ENCODE data around the gene MKNK2.
A peak's percentile ranks its signal among the peaks of the same experiment; 100 is the strongest.
"Not testable (repeated sequence)": the region's sequence is repeated elsewhere in the genome, so short reads cannot be mapped to it uniquely, and the experiment has no call there.

MKNK2 gene

DNA sequence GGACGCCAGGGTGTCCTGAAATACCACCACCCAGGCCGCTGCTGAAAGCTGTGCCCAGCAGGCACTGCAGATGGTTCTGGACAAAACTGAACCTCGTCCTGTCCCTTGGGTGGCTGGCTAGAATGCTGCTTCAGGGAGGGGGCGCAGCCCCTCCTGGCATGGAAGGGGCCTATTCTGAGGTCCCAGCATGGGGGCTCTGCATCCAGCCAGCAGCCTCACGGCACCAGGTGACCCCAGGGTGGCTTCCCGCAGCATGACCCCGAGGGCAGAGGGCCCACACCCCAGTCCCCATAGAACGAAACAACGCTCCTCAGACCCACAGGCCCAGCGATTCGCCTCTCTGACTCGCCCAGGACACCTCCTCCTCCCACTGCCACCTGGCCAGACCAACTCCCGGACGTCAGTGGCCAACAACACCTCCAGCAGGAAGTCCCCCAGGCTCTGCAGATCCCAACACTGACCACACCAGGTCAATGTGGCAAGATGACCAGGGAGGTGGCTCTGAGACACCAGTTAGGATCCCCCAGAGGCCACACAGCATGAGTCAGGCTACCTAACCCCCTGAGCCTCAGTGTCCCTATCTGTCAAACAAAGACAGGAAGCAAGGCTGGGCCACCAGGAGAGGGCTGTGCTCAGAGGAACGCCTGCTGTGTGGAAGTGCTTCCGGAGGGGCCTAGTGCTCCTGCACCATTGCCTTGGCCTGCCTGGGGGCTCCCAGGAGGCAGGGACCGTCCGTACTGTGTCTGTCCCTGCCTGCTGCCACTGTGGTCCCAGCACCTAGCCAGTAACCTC, 6.1 kb downstream of the MKNK2 start:
- no peak for DNase-seq (ENCODE audit: low read depth)

DNA sequence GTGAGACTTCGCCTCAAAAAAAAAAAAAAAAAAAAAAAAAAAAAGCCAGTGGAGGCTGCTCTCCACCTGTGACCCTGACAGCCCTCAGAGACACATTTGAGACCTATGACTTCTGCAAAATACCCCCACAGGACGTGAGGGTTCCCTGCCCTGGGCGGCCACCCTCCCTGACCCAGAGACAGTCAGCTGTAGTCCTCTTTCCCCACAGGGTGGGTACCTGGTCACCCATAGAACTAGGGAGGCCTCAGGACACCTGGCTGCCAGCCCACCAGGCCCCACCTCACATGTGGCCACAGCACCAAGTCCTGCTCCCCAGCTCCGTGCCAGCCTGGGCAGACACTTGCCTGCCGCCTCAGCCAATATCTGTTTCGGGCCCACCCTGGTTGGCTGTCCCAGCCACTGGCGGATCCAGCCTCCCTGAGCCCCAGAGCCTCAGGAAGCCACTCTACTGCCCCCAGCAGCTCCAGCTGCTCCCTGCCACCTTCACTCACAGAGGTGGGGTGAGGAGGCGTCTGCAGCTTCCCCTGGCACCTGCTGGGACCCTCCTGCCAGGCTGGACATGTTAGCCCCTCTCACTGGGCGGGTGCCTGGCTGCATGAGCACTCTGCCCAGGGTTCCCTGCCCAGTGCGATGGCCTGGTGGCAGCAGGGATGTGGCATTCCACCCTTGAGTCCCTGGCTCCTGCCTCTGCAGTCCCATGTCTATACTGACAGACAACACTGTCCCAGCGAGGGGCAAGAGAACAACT, 6.9 kb downstream of the MKNK2 start:
- no peak for DNase-seq (ENCODE audit: low read depth)

DNA sequence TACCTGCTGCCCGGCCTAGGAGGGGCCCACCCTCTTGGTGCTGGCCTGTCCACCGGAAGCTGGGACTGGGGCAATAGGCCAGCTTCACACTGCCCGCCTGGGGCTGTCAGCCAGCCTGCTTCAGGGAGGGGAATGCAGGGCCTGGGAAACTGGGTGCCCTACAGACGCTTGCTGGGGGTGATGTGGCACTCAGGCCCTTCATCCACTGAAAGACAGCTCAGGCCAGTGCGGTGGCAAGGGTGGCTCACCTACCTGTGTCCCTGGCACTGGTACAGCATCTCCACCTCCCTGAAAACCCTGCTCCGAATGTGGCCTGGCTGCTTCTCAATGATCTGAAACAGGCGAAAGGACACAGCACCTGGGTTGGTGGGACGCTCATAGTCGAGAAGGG, 7.8 kb downstream of the MKNK2 start:
- no peak for DNase-seq (ENCODE audit: low read depth)

DNA sequence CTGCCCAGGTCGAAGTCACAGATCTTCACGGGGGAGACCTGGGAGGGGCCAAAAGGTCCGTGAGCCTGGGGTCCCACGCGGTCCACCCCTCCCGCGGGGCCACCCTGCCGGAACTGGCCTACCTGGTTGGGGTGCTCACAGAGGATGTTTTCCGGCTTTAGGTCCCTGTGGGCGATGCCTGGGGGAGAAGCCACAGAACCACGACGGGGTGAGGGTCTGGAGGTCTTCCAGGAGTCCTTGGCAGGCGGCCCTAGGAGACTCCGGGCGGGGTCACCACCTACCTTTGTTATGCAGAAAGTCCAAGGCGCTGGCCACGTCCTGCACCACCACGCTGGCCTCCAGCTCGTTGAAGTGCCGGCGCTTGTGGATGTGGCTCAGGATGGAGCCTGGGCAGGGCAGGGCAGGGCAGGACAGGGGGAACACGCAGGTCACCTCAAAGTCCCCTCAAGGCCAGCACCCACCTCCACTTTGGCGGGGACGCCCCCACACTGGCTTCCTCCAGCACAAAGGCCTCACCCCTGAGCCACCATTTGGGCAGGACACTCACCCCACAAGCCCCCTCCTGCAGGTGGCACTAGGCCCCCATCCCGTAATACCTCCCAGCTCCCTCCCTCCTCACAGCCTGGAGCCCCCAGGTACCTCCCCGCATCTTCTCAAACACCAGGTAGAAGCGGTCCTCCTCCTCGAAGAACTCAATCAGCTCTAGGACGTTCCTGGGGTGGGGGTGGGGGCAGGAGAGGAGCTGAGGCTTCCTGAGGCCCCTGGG, 8.4 kb downstream of the MKNK2 start:
- no peak for DNase-seq (ENCODE audit: low read depth)

DNA sequence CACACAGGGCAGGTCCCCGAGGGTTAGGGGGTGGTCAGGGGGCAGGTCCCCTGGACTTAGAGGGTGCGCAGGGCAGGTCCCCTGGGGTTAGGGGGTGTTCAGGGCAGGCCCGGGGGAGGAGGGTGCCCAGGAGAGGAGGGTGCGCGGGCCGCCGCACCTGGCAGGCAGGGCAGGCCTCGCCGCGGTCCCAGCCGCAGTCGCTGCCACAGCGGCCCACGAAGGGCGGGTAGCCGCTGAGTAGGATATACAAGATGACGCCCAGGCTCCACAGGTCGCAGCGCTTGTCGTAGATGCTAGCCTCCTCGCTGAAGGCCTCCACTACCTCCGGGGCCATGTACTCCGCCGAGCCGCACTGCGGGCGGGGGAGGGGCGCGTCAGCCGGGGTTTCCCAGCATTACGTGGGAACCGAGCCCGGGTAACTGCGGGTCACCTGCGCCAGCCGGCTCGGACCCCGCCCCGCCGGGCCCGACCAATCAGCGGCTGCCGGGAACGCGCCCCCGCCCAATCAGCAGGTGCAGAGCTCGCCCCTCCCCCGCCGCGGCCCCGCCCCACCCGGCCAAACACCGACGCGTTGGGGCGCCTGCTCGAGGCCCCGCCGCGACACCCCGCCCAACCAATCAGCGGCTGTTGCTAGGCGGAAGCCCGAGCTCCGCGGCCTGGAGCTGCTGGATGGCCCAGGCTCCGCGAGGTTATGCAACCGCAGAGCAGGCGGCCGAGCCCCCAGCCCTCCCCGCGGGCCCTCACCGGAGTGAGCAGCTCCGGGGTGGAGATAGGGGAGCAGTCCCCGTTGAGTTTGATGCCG, 9.2 kb downstream of the MKNK2 start:
- peak; percentile 96 for DNase-seq (ENCODE audit: low read depth)

DNA sequence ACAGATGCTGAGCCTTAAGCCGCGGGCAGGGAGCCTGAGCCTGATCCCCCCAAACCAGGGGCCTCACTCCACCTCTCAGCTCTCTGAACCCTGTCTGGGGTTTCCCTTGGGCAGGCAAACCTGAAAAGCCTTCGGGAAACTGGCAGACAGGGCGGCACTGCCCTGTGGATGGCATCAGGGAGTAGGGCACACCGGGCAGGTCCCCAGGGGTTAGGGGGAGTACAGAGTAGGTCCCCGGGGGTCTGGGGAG, 9.7 kb downstream of the MKNK2 start:
- DNase-seq (ENCODE audit: low read depth): no peak

DNA sequence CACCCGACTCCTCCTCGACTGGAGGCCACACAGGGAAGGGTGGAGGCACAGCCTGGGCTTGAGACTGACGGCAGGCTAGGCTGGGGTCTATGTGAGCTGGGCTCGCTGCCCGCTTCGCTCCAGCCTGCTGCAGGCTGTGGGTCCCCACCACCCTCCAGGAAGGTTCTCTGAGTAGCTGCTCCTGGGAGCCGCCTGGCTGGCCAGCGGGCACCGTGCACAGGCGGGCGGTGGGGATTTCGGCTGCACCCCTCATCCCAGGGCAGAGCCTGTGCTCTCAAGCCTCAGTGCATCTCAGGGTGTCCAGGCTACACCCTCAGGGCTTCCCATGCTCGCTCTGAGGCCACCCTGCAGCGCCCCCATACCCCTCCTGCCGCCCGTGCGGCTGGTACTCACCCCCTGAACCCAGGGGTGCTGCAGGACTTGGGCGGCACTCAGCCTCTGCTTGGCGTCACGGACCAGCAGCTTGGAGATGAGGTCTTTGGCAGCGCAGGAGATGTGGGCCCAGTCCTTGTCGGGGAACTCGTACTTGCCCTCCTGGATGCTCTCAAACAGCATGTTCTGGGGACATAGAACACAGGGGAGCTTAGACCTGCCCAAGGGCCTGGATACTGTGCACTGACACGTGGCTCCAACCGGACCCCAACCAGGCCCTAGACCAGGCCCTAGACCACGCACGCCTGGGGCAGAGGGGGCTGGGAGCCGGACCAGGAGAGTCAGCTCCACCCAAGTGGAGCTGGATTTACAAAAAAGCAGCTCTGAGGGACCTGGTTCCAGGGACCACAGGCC, 10.2 kb downstream of the MKNK2 start:
- DNase-seq (ENCODE audit: low read depth): no peak

DNA sequence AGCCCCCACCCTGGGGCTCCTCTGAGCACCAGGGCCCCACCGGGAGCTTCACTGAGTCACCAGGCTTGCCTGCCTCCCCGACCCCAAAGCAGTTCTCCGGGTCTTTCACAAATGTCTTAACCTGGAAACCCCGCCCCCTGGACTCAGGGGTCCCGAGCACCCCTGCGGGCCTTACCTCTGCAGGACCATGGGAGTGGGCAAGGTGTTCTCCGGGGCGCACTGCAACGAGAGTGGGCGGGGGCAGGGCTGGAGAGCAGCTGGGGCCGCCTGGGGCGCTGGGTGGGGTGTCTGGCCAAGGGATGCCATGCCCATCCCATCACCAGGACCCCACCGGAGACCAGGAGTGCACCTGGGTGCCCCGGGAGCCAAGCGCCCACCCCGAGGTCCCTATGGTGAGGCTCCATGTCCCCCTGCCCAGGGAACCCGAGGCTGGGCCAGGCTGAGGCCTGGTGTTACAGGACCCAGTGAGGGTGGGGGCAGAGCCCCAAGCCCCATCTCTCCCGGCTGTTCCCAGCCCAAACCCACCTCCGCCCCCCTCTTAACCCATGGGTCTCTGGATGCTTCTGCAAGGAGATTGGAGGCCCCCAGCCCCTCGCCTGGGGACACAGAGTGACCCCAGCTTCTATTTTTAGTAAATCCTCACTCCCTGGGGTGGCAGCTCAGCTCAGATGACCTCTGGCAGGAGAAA, 10.9 kb downstream of the MKNK2 start:
- DNase-seq (ENCODE audit: low read depth): no peak

DNA sequence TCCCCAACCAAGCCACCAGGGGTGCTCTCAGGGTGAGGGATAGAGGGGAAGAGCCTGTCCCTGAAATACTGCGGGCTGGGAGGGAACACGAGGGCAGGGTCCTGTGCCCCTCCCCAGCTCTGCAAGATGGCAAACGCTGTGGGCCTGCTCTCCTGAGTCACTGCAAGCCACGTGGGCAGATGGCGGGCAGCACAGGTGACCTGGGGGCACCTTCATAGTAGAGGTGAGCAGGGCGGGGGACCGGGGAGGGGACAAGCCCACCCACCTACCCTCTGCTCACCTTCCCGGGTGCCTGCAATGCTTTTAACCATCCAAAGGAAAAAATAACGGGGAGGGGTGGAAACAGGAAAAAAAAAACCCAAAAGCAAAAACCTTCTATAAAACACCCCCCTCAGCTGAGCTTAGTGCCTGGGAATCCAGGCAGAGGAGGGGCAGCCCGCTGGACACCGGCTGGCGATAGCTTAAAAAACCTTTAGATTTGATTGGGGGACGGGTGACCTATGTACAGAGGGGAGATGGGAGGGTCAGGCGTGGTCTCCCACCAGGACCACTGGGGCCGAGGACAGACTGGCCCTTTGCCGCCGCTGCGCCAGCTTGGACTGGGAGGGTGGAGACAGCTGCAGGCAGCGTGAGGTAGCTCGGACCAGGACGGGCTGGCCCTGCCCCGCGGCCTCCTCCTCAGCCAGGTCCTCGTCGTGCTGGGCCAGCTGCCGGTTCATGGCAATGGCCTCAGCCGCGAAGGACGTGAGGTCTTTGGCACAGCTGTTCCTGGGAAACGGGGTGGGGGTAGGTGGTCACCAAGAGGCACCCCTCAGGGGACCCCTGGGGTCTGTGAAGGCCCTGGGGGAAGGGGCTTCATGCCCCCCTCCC, 11.7 kb downstream of the MKNK2 start:
- no peak for DNase-seq (ENCODE audit: low read depth)

DNA sequence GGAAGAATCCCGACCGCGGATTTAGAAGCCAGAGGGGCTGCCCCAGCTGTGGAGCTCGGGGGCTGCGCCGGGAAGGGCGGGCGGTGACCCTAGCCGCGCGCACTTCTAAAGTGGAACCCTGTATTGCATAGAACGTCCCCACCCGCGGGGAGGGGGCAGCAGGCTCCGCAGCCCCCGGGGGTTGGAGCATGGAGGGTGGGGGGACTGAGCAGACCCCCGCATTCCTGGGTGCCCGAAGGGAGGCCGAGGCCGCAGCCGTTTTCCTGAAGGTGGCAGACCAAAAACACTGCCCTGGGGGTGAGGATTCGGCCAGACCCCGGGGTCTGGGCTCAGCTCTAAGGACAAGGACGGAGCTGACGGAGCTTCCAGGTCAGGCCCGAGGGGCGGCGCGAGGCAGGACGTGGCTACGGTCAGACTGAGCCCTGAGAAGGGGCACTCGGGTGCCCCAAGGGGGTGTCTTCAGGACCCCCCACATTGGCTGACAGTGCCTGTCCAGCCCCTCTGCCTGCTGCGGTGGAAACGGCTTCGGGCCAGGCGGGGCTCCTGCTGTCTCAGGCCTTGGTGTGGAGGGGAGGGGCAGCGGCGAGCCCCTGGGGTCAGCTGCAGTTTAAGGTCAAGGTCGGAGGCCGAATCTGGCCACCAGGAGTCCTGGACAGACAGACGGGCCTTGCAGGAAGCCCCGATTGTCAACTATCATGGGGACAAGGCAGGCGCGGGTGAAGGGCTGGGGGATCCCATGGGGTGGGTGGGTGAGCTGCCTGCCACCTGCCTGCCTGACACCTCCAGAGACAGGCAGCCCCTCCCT, 12.6 kb downstream of the MKNK2 start:
- DNase-seq (ENCODE audit: low read depth): no peak

DNA sequence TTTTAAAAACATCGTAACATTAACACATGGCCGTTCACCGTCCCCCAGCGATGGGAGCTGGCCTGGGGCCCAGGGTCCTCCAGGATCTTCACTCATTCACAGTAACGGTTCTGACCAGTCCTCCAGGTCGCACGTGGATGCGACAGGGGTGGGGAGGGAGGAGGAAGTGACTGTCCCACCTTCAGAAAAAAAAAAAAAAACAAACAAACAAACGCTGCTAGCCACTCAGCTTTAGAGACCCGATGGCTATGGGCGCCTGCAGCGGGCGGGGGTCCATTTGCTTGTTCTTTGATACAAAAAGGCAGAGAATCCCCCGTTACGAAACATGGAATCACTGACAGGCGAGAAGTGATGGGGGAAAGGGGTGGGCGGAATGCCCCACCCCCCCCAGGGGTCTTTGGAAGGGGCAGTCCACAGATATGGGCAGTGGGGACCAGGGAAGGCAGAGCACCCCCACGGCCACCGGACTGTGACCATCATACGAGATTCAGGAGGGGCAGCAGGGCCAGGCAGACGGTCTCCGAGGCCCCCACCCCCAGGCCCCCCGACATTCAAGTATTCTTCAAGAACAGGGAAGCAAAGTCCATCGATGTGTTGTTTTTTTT, 13.3 kb downstream of the MKNK2 start:
- DNase-seq (ENCODE audit: low read depth): no peak

DNA sequence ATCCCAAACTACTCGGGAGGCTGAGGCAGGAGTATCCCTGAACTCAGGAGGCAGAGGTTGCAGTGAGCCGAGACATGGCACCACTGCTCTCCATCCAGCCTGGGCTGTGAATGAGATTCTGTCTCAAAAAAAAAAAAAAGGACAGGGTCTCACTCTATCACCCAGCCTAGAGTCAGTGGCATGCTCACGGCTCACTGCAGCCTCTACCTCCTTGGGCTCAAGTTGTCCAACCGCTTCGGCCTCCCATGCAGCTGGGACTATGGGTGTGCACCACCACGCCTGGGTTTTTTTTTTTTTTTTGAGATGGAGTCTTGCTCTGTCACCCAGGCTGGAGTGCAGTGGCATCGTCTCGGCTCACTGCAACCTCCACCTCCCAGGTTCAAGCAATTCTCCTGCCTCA, 14.6 kb downstream of the MKNK2 start:
- DNase-seq (ENCODE audit: low read depth): no peak

DNA sequence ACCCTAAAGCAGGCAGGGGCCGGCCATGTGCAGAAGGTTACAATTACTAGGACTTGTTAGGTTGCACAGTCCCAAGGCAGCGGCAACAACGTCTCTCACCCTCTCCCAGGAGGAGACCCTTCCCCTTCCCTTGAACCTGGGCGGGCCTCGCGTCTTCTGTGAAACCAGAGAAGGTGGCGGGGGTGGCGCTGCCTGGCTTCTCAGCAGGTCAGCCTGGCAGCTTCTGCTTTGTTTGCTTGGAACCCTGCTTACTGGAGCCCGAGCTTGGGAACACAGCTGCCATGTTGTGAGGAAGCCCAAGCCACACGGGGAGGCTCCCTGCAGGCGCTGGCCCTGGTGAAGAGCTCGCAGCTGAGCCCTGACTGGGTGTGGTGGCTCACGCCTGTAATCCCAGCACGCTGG, 15.5 kb downstream of the MKNK2 start:
- no peak for DNase-seq (ENCODE audit: low read depth)

DNA sequence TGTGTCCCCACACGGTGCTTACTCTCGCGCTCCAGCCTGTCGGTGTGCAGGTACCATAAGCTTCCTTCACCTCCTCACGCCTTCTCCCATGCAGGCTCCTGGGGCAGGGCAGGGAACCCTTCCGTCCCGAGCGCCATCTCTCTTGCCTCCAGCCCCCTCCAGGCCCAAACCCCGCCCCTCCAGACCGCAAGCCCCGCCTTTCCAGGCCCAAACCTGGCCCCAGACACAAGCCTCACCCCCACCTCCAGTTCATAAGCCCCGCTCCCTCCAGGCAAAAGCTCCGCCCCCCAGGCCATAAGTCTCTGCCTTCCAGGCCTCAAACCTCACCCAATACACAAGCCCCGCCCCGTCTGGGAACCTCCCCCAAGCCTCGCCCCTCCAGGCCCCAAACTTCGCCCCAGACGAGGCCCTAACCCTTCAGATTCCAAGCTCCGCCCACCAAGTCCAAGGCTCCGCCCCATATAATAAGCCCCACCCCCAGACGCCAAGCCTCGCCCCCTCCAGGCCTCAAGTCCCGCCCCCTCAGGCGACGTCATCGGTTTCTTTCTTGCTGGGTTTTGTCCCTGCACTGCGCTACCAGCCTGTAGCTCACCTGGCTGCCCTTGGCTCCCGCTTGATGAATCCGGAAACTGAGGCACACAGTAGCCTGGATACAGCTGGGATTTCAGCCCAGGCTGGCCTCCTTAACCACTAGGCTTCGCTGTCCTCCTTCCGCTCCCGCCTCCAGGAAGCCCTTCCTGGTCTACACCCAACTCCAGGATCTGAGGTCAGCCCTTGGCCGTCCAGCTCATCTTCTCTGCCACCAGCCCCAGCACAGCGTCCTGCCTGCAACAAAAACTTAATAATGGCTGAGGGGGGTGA, 16.1 kb downstream of the MKNK2 start:
- peak; percentile 48 for DNase-seq (ENCODE audit: low read depth)

DNA sequence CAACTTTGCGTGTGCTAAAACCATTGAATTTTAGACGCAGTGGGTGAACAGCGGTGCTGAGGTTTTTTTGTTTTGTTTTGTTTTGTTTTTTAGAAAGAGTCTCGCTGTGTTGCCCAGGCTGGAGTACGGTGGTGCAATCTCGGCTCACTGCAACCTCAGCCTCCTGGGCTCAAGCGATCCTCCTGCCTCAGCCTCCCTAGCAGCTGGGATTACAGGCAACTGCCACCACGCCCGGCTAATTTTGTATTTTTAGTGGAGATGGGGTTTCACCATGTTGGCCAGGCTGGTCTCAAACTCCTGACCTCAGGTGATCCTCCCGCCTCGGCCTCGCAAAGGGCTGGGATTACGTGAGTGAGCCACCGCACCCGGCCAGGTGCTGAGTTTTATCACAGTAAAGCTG, 16.8 kb downstream of the MKNK2 start:
- not testable (repeated sequence) for DNase-seq (ENCODE audit: low read depth)

DNA sequence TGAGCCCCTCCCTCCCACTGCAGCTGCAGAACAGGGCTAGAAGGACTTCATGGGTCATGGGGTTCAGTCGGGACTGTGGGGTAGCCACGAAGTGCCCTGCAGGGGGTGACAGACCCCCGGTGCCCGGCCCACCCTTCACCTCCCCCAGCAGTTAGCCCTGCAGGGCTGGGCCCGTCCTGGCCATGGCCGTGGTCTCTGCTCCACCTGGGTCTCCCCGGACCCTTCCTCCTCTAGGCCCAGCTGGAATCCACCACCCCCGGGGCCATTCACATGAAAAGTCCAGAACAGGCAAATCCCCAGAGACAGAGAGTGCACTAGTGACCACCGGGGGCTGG, 17.3 kb downstream of the MKNK2 start:
- no peak for DNase-seq (ENCODE audit: low read depth)

DNA sequence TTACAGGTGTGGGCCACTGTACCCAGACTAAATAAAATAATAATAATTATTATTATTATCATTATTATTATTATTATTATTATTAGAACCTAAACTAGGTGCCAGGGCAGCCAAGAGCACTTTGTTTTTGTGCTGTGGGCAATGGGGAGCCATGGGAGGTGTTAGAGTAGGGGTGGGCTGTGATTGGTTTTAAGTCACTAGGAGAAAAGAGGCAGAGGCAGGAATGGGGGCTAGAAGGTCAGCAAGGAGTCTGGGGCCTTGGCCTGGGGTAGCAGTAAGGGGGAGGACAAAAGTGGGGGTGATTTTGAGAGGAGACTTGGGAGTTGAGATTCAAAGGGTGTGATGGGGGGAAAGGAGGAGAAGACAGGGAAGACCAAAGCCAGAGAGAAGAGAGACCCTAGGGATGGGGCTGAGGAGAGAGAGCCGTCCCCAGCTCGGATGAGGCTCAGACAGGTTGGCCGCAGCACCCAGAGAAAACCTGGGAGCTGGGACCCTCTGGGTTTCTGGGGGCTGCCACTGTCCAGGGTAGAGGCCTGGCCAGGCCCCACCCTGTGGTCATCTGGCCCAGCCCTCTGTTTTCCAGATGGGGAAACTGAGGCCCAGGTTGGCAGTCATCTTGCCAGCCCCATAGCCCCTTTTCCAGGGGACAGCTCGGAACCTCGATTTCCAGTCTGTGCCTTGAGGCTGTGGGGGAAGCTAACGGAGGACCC, 17.8 kb downstream of the MKNK2 start:
- no peak for DNase-seq (ENCODE audit: low read depth)

Data from iris pigment epithelial cell (primary cell).